ENCODE data around the gene SLC7A6OS.

The SLC7A6OS gene

GRCh38 chr16:68263559-68264127 lies 47.1 kb downstream of the SLC7A6OS start:
- TF ChIP-seq TAF1 (IDR thresholded peaks at IDR 0.05; ENCODE audit: low read depth, low read length): no peak
- TF ChIP-seq POU2F2 (IDR thresholded peaks at IDR 0.05; ENCODE audit: low read depth, low read length): no peak
- no peak for TF ChIP-seq POLR2AphosphoS5 (IDR thresholded peaks at IDR 0.05; ENCODE audit: low read depth, low read length)
- TF ChIP-seq SPI1 (IDR thresholded peaks at IDR 0.05; ENCODE audit: low read depth, low read length): no peak
- TF ChIP-seq POLR2A (IDR thresholded peaks at IDR 0.05; ENCODE audit: low read depth, low read length): no peak
- TF ChIP-seq PAX5 (IDR thresholded peaks at IDR 0.05; ENCODE audit: insufficient read depth, low read length, severe bottlenecking): no peak
- FAIRE-seq: no peak
- DNase-seq (ENCODE audit: insufficient read length, low spot score): no peak

GRCh38 chr16:68259007-68259825 lies 51.5 kb downstream of the SLC7A6OS start:
- TF ChIP-seq TAF1 (IDR thresholded peaks at IDR 0.05; ENCODE audit: low read depth, low read length) (no peak), POU2F2 (IDR thresholded peaks at IDR 0.05; ENCODE audit: low read depth, low read length) (no peak), POLR2AphosphoS5 (IDR thresholded peaks at IDR 0.05; ENCODE audit: low read depth, low read length) (no peak), PAX5 (IDR thresholded peaks at IDR 0.05; ENCODE audit: insufficient read depth, low read length, severe bottlenecking) (no peak)
- DNase-seq (ENCODE audit: insufficient read length, low spot score) (no peak), FAIRE-seq (no peak)

GRCh38 chr16:68257906-68258800 lies 52.6 kb downstream of the SLC7A6OS start:
- FAIRE-seq (peak; percentile 69), DNase-seq (ENCODE audit: insufficient read length, low spot score) (no peak)
- TF ChIP-seq PAX5 (IDR thresholded peaks at IDR 0.05; ENCODE audit: insufficient read depth, low read length, severe bottlenecking): peak; percentile 54
- TF ChIP-seq SPI1 (IDR thresholded peaks at IDR 0.05; ENCODE audit: low read depth, low read length): no peak
- no peak for TF ChIP-seq POU2F2 (IDR thresholded peaks at IDR 0.05; ENCODE audit: low read depth, low read length)
- no peak for TF ChIP-seq POLR2A (IDR thresholded peaks at IDR 0.05; ENCODE audit: low read depth, low read length)
- no peak for TF ChIP-seq POLR2AphosphoS5 (IDR thresholded peaks at IDR 0.05; ENCODE audit: low read depth, low read length)

GRCh38 chr16:68257251-68257905 lies 53.4 kb downstream of the SLC7A6OS start:
- peak; percentile 81 for DNase-seq (ENCODE audit: insufficient read length, low spot score)
- TF ChIP-seq POU2F2 (IDR thresholded peaks at IDR 0.05; ENCODE audit: low read depth, low read length): no peak
- TF ChIP-seq SPI1 (IDR thresholded peaks at IDR 0.05; ENCODE audit: low read depth, low read length): no peak
- no peak for TF ChIP-seq POLR2AphosphoS5 (IDR thresholded peaks at IDR 0.05; ENCODE audit: low read depth, low read length)
- TF ChIP-seq TAF1 (IDR thresholded peaks at IDR 0.05; ENCODE audit: low read depth, low read length): no peak
- no peak for TF ChIP-seq POLR2A (IDR thresholded peaks at IDR 0.05; ENCODE audit: low read depth, low read length)
- peak; percentile 94 for FAIRE-seq

GRCh38 chr16:68255712-68256111 lies 55.0 kb downstream of the SLC7A6OS start:
- TF ChIP-seq PAX5 (IDR thresholded peaks at IDR 0.05; ENCODE audit: insufficient read depth, low read length, severe bottlenecking) (no peak), POLR2AphosphoS5 (IDR thresholded peaks at IDR 0.05; ENCODE audit: low read depth, low read length) (no peak), POLR2A (IDR thresholded peaks at IDR 0.05; ENCODE audit: low read depth, low read length) (no peak), TAF1 (IDR thresholded peaks at IDR 0.05; ENCODE audit: low read depth, low read length) (no peak), POU2F2 (IDR thresholded peaks at IDR 0.05; ENCODE audit: low read depth, low read length) (no peak), SPI1 (IDR thresholded peaks at IDR 0.05; ENCODE audit: low read depth, low read length) (no peak)
- no peak for DNase-seq (ENCODE audit: insufficient read length, low spot score)
- FAIRE-seq: no peak

- TF ChIP-seq TAF1 (IDR thresholded peaks at IDR 0.05; ENCODE audit: low read depth, low read length) (no peak), POU2F2 (IDR thresholded peaks at IDR 0.05; ENCODE audit: low read depth, low read length) (no peak), POLR2AphosphoS5 (IDR thresholded peaks at IDR 0.05; ENCODE audit: low read depth, low read length) (no peak), POLR2A (IDR thresholded peaks at IDR 0.05; ENCODE audit: low read depth, low read length) (no peak), SPI1 (IDR thresholded peaks at IDR 0.05; ENCODE audit: low read depth, low read length) (no peak)
- DNase-seq (ENCODE audit: insufficient read length, low spot score): no peak
- no peak for FAIRE-seq
Measured at GRCh38 chr16:68253721-68254120, 57.0 kb downstream of the SLC7A6OS start.

GRCh38 chr16:68252383-68252782 lies 58.4 kb downstream of the SLC7A6OS start:
- FAIRE-seq (no peak), DNase-seq (ENCODE audit: insufficient read length, low spot score) (no peak)
- TF ChIP-seq POLR2A (IDR thresholded peaks at IDR 0.05; ENCODE audit: low read depth, low read length): no peak
- no peak for TF ChIP-seq POU2F2 (IDR thresholded peaks at IDR 0.05; ENCODE audit: low read depth, low read length)
- TF ChIP-seq POLR2AphosphoS5 (IDR thresholded peaks at IDR 0.05; ENCODE audit: low read depth, low read length): no peak
- no peak for TF ChIP-seq TAF1 (IDR thresholded peaks at IDR 0.05; ENCODE audit: low read depth, low read length)
- TF ChIP-seq SPI1 (IDR thresholded peaks at IDR 0.05; ENCODE audit: low read depth, low read length): no peak
- no peak for TF ChIP-seq PAX5 (IDR thresholded peaks at IDR 0.05; ENCODE audit: insufficient read depth, low read length, severe bottlenecking)

GRCh38 chr16:68251832-68252231 lies 58.9 kb downstream of the SLC7A6OS start:
- no peak for FAIRE-seq
- TF ChIP-seq SPI1 (IDR thresholded peaks at IDR 0.05; ENCODE audit: low read depth, low read length) (no peak), PAX5 (IDR thresholded peaks at IDR 0.05; ENCODE audit: insufficient read depth, low read length, severe bottlenecking) (no peak), POLR2A (IDR thresholded peaks at IDR 0.05; ENCODE audit: low read depth, low read length) (no peak), POLR2AphosphoS5 (IDR thresholded peaks at IDR 0.05; ENCODE audit: low read depth, low read length) (no peak), TAF1 (IDR thresholded peaks at IDR 0.05; ENCODE audit: low read depth, low read length) (no peak), POU2F2 (IDR thresholded peaks at IDR 0.05; ENCODE audit: low read depth, low read length) (no peak)
- no peak for DNase-seq (ENCODE audit: insufficient read length, low spot score)

All from GM12891 (cell line).